Fibroblast of villous mesenchyme (primary cell): Measurements from ENCODE around the gene LRRC51. TPM values are rescaled to one million over a fixed set of nuclear protein-coding genes. Genes with fewer than 3 reads are reported as not detected.

ENCODE experiments used
- DNase-seq: peaks from one replicate; pipeline ENCODE4 v3.0.0-alpha.2; 2010; ENCODE audit warnings: low read depth
- H3K4me3 ChIP-seq: 2 replicates; pipeline ENCODE4 v1.5.1; 2011; ENCODE audit warnings: low read depth, mild to moderate bottlenecking, low read length
- total RNA-seq: library from RNA; depleted of rRNA; stranded (reverse); fragments of >200 nt; gene quantifications from 2 replicates; pipeline ENCODE4 v1.2.3, GENCODE V29; 2012
- TF ChIP-seq, protein P1 (sequence below): IDR thresholded peaks from 2 replicates; pipeline ENCODE4 v1.5.1; 2012; ENCODE audit warnings: low read depth, mild to moderate bottlenecking, low read length; ENCODE audit not compliant: insufficient read depth

The LRRC51 gene
- total RNA-seq, 1 donor = 4.3 TPM

DNA sequence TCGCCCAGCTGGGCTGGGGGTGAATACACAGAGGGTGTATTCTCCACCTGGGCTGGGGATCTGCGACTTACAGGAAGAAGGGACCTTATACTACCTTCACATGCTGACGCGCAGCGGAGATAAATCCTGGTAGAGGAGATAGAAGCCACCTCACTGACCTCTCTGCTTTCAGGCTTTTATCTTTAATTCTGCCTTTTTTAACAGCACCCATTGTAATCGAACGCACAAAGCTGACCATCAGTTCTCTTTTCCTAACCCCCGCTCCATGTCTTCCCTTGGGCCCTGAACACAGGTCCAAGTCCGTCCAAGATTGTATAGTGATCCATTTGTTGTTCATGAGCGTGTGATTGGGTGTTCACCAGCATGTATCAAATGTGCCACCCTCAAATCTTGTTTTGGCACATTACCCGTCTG lies 23.1 kb downstream of the LRRC51 start:
- H3K4me3 ChIP-seq = peak overlapping the region; percentile 50
- TF ChIP-seq, protein P1, sequence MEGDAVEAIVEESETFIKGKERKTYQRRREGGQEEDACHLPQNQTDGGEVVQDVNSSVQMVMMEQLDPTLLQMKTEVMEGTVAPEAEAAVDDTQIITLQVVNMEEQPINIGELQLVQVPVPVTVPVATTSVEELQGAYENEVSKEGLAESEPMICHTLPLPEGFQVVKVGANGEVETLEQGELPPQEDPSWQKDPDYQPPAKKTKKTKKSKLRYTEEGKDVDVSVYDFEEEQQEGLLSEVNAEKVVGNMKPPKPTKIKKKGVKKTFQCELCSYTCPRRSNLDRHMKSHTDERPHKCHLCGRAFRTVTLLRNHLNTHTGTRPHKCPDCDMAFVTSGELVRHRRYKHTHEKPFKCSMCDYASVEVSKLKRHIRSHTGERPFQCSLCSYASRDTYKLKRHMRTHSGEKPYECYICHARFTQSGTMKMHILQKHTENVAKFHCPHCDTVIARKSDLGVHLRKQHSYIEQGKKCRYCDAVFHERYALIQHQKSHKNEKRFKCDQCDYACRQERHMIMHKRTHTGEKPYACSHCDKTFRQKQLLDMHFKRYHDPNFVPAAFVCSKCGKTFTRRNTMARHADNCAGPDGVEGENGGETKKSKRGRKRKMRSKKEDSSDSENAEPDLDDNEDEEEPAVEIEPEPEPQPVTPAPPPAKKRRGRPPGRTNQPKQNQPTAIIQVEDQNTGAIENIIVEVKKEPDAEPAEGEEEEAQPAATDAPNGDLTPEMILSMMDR = no peak
- DNase-seq = no peak

DNA sequence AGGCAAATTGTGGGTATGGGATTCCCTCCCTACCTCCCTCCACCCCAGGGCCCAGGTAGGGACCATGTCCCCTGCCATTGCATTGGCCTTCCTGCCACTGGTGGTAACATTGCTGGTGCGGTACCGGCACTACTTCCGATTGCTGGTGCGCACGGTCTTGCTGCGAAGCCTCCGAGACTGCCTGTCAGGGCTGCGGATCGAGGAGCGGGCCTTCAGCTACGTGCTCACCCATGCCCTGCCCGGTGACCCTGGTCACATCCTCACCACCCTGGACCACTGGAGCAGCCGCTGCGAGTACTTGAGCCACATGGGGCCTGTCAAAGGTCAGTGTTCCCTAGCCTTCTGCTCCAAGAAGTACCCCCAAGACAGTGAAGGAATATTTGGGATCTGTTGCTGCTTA lies 25.2 kb downstream of the LRRC51 start, which contains the start of gene TOMT:
TOMT (plus strand) TSS at position 37 of the 400 bp plus-strand sequence; CDS start at position 65, 28 bp downstream.
- no peak within 1 kb of the TSS for H3K4me3 ChIP-seq
- TF ChIP-seq, protein P1 = no peak
- no peak for DNase-seq

DNA sequence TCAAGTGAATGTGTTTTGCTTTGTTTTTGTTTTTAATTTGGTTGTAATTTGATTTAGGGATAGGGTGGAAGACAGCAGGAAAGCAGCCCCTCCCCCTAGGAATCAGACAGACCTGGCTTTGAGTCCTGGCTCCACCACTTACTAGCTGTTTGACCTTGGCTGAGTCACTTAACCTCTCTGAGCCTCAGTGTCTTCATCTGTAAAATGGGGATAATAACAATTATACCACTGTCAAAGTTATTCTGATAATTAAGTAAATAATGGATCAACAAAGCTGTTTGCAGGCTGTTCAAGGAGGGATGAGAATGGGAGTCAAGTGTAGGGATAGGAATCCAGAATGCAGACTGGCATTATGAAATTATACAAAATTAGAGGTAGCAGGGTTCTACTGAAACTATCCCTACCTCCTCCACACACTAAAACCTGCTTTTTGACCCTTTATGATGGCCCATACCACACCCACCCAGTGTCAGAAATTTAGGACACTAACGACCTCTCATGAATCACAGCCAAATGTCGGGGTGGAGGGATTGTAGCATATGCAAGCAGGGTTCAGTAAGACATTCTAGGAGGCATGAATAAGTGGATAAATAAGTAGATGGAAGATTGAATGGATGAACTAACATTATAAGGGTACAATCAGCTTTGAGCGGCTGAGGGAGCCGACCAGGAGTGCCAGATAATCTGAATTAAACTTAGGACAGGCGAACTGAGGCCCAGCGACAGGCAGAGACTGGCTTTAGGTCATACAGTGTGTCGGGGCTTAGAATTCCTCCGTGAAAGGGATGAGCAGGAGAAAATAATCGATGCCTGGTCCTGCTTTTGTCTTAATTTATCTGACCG lies 30.9 kb downstream of the LRRC51 start:
- TF ChIP-seq, protein P1 = no peak
- DNase-seq = no peak
- H3K4me3 ChIP-seq = peak overlapping the region; percentile 93

DNA sequence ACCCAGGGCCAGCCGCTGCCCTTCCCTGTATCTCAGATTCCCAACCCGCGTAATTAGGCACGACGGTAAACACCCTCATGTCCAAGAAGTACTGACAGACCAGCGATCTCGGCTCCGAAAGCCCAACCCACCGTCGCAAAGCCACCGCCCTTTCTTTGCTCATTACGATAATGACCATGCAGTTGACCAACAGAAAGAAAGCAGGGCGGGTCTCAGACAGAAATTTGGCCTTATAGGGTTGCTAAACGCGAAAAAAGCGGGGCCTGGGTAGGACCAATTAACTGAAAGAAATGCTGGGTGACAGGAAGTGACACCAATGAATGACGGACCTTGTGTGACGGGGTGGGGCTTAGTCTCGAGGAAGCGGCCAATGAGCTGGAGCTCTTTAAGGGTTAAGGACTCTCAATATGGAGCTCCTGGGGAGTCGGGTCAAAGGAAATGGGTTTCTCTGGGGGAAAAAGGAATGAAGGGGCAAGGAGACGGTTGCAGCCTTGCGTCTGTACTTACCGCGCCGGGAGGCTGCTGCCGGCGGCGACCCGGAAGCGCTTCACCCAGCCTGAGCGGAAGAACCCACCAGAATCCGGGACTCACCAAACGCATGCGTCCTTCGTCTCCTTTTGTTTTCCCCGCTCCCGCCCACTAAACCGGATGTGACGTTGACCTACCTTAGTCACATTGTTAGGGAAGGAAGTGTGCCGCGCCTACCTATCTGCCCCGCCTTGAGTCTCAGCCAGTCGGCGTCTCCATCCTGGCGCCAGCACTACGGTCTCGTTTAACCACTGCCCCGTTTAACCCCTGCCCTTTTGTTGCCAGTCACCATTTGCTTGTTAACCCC lies 31.7 kb downstream of the LRRC51 start, which contains the start of gene ANAPC15:
ANAPC15 (minus strand) TSS at position 553 of the 835 bp plus-strand sequence. CDS start 1,419 bp downstream, outside the sequence.
- H3K4me3 ChIP-seq = peak within 1 kb of the TSS; percentile 93
- peak; percentile 100 for DNase-seq
- TF ChIP-seq, protein P1 = no peak

DNA sequence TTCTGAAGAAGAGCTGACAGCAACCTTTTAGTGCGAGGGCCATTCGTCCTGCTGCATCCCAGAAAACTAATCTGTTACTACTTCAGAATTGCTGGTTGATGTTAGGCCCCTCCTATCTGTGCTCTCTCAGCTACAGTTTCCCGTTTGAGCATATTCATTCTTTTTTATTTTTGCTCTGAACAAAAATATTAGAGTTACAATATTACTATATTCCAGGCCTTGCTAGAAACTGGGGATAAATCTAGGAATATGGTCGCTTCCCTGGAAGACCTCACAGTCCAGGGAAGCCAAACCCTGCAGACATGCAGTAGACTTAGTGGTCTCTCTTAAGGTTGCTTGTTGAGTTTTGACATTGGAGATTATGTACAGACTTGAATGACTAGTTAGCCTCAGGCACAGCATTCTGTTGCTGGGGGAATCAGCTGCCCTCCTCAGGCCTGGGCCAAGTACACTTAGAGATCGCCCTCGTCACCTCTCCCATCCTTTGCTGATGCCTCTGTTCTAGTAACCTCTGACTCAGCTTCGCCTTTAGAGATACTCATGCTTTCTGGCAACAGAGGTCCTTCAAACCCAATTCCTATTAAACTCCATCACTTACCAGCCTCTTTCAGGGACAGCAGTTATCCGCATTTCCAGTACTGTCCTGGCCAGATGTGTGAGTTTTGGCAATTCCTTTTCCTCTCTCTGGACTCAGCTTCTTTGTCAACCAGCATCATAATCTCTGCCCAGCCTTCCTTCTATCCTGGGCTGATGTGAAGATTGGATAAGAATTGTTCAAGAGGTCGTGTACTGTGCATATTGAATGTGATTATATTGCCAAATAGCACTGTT lies 32.5 kb downstream of the LRRC51 start:
- TF ChIP-seq, protein P1 = no peak
- DNase-seq = peak; percentile 7
- peak overlapping the region; percentile 93 for H3K4me3 ChIP-seq

DNA sequence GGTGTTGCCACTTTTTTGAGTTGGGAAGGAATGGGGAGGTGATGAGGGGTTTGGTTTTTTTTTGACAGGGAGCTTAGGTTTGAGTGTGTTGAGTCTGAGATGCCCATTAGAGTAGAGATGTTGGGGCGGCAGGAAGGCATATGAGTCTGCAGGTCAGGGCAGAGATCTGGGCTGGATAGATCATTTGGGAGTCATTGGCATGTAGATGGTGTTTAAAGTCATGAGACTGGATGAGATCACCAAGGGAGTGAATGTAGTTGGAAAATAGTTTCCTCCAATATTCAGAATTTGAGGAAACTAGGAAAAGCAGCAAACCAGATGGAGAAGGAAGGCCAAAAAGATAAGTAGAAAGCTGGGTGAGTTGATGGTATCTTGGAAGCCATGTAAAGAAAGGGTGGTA lies 33.9 kb downstream of the LRRC51 start:
- no peak overlapping the region for H3K4me3 ChIP-seq
- DNase-seq = no peak
- TF ChIP-seq, protein P1 = no peak
